Measurements from ENCODE around the gene GSTM3.

DNA sequence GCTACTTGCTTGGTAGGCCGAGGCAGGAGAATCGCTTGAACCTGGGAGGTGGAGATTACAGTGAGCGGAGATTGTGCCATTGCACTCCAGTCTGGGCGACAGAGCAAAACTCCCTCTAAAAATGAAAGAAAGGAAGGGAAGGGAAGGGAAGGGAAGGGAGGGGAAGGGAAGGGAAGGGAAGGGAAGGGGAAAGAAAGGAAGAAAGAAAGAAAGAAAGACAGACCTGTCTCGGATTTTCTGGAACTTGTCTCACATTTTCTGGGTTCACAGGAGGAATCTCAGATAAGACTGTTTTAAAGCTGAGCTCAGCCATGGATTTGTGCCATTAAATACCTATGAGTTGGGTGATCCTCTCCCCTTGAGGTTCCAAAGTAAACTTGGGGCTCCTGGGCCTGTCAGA is 15.9 kb downstream of the GSTM3 start:
- TF ChIP-seq, protein P1, sequence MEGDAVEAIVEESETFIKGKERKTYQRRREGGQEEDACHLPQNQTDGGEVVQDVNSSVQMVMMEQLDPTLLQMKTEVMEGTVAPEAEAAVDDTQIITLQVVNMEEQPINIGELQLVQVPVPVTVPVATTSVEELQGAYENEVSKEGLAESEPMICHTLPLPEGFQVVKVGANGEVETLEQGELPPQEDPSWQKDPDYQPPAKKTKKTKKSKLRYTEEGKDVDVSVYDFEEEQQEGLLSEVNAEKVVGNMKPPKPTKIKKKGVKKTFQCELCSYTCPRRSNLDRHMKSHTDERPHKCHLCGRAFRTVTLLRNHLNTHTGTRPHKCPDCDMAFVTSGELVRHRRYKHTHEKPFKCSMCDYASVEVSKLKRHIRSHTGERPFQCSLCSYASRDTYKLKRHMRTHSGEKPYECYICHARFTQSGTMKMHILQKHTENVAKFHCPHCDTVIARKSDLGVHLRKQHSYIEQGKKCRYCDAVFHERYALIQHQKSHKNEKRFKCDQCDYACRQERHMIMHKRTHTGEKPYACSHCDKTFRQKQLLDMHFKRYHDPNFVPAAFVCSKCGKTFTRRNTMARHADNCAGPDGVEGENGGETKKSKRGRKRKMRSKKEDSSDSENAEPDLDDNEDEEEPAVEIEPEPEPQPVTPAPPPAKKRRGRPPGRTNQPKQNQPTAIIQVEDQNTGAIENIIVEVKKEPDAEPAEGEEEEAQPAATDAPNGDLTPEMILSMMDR (IDR thresholded peaks at IDR 0.05; ENCODE audit: low read depth, low read length, poor library complexity, severe bottlenecking) = no peak
- TF ChIP-seq EZH2phosphoT487 (IDR thresholded peaks at IDR 0.05; ENCODE audit: borderline replicate concordance, low read length) = no peak

Data from DOHH2 (cell line).